GM19455 (cell line): ENCODE results near the gene EPS15.
"Not testable (repeated sequence)": the region's sequence is repeated elsewhere in the genome, so short reads cannot be mapped to it uniquely, and the experiment has no call there.

Experiments
- ATAC-seq: cut with Tn5 transposase; IDR thresholded peaks from one replicate; pipeline ENCODE4 v1.9.1; 2021; ENCODE audit not compliant: unreplicated experiment

Gene EPS15

GRCh38 chr1:51386259-51386658, 132.8 kb downstream of the EPS15 start:
- not testable (repeated sequence) for ATAC-seq

- ATAC-seq, result no peak
These were observed 133.3 kb downstream of the EPS15 start for GRCh38 chr1:51385776-51386175.

GRCh38 chr1:51381964-51382363, 137.1 kb downstream of the EPS15 start:
- no peak for ATAC-seq

- ATAC-seq, result no peak
These were observed 138.1 kb downstream of the EPS15 start for GRCh38 chr1:51380936-51381335.

- ATAC-seq, result no peak
These were observed 140.2 kb downstream of the EPS15 start for GRCh38 chr1:51378871-51379270.

DNA sequence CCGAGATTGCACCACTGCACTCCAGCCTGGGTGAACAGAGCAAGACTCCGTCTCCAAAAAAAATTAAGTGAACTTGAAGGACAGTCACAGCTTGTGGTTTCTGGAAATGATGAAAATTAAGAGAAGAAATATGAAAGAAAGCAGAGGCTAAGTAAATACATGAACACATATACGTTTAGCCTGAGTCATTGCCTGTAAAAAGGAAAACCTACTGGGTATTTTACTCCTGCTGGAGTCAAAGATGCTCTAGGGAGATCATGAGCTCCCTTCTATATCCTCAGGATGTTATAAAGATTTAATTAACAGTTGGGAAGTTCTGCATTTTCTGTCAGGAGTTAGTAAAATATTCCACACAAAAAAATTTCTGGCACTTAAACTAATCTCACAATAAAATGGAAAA, 145.2 kb downstream of the EPS15 start:
- no peak for ATAC-seq

DNA sequence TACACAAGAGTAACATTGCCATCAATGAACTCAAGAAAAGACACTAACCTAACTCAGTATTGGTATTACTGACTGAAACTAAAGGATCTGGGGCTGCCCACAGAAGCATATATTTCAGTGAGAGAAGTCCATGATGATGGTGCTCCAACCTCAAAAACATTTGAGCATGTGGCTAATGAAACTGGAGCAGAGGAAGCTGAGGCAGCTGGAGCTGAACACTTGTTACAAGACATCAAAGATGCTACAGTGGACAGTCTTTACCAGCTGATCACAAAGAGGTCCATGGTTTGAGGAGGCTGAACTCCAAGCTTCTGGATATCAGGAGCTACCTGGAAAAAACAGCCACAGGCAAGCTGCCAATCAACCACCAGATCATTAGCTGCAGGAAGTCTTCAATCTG, 146.5 kb downstream of the EPS15 start:
- ATAC-seq, result no peak

GRCh38 chr1:51369171-51369570, 149.9 kb downstream of the EPS15 start:
- no peak for ATAC-seq

DNA sequence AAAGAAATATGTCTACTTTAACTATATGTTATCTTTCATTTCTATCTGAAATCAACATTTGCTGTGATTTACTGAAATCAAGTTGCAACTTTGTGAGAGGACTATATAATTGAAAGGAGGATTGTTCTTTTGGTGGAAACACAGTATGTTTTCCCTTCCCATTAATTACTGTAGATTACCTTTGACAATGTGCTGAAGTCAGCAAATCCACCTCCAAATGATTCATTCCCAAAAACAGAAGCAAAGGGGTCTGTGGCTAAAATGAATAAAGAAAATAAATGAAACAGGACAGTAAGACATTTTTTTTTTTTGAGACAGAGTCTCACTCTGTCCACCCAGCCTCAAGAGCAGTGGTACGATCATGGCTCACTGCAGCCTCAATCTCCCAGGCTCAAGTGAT, 153.3 kb downstream of the EPS15 start:
- ATAC-seq, result no peak

DNA sequence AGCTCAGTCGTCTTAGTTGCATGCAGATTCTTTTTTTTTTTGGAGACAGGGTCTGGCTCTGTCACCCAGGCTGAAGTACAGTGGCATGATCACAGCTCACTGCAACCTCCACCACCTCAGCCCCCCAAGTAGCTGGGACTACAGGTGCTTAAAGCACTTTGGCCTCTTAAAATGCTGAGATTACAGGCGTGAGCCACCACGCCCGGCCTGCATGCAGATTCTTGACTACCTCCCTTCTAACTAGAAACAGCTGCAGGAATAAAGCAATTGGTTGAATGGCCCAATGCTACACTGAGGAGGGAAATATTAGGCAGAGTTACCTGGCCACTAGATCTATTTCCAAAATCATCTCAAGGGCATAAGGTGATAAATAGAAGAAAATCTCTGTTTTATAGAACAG, 159.2 kb downstream of the EPS15 start:
- no peak for ATAC-seq

- no peak for ATAC-seq
These were observed 163.7 kb downstream of the EPS15 start for GRCh38 chr1:51355382-51355781.

GRCh38 chr1:51354416-51354815, 164.7 kb downstream of the EPS15 start:
- ATAC-seq, result no peak

GRCh38 chr1:51351907-51352306, 167.2 kb downstream of the EPS15 start:
- no peak for ATAC-seq

DNA sequence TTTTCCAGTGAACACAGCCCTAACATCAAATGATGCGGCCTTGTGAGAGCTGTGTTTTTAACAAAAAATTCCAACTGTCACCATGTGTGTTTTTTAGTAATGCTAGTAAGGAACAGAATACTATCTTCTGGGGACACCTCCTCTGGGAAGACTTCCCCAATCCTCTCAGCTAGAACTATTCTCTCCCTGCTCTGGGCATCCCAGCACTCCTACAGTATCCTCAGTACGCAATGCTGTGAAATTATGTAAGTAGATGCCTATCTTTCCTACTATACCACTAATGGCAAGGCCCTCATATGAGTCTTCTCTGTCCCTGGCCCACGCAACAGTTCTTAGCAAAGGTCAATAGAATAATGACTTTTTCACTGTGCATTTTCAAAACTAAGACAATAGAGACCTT, 169.2 kb downstream of the EPS15 start:
- ATAC-seq, result no peak

DNA sequence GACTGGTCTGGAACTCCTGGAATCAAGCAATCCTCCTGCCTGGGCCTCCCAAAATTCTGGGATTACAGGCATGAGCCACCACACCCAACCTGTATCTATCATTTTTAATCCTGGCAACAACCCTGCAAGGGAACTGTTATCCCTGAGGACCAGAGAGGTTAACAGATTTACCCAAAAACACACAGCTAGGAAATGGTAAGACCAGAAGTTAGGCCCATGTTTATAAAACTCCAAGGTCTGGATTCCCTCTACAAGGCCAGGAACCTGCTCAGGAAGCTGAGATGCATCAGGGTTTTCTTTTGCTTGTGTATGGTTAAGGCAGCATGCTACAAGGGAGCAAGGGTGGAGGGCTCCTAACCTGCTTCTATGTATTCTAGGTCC, 170.9 kb downstream of the EPS15 start:
- ATAC-seq, result no peak

GRCh38 chr1:51347398-51348146, 171.5 kb downstream of the EPS15 start:
- ATAC-seq, result no peak

- ATAC-seq, result no peak
These were observed 172.8 kb downstream of the EPS15 start for GRCh38 chr1:51346086-51346942.

GRCh38 chr1:51345300-51345687, 173.8 kb downstream of the EPS15 start:
- no peak for ATAC-seq

GRCh38 chr1:51344602-51345299, 174.3 kb downstream of the EPS15 start:
- no peak for ATAC-seq

GRCh38 chr1:51344276-51344601, 174.8 kb downstream of the EPS15 start:
- ATAC-seq, result no peak

- ATAC-seq, result no peak
These were observed 175.4 kb downstream of the EPS15 start for GRCh38 chr1:51343624-51344023.
